CD4-positive, alpha-beta T cell treated with Interleukin-21 for 1 hour (primary cell): ENCODE data around the gene MOSPD2.

Experiments used
- DNase-seq: peaks from one replicate; pipeline ENCODE4 v3.0.0-alpha.2; 2020

The MOSPD2 gene

GRCh38 chrX:14916017-14916674 lies 42.9 kb downstream of the MOSPD2 start:
- DNase-seq: no peak

- DNase-seq: no peak
Measured at GRCh38 chrX:14919407-14919806, 46.2 kb downstream of the MOSPD2 start.

- DNase-seq: no peak
Measured at GRCh38 chrX:14920196-14920595, 47.0 kb downstream of the MOSPD2 start.

- no peak for DNase-seq
Measured at GRCh38 chrX:14922437-14922836, 49.2 kb downstream of the MOSPD2 start.

- no peak for DNase-seq
Measured at GRCh38 chrX:14923761-14924160, 50.5 kb downstream of the MOSPD2 start.

GRCh38 chrX:14926471-14926870 lies 53.2 kb downstream of the MOSPD2 start:
- no peak for DNase-seq

GRCh38 chrX:14927401-14927800 lies 54.2 kb downstream of the MOSPD2 start:
- DNase-seq: no peak

- no peak for DNase-seq
Measured at GRCh38 chrX:14930663-14931062, 57.4 kb downstream of the MOSPD2 start.

GRCh38 chrX:14932136-14932535 lies 58.9 kb downstream of the MOSPD2 start:
- no peak for DNase-seq

- DNase-seq: no peak
Measured at GRCh38 chrX:14934423-14934822, 61.2 kb downstream of the MOSPD2 start.

GRCh38 chrX:14936561-14936960 lies 63.3 kb downstream of the MOSPD2 start:
- no peak for DNase-seq

GRCh38 chrX:14939644-14940043 lies 66.4 kb downstream of the MOSPD2 start:
- no peak for DNase-seq

- DNase-seq: no peak
Measured at GRCh38 chrX:14941301-14941700, 68.1 kb downstream of the MOSPD2 start.

GRCh38 chrX:14942341-14942740 lies 69.1 kb downstream of the MOSPD2 start:
- DNase-seq: no peak

- no peak for DNase-seq
Measured at GRCh38 chrX:14943962-14944361, 70.7 kb downstream of the MOSPD2 start.

- no peak for DNase-seq
Measured at GRCh38 chrX:14946606-14947155, 73.5 kb downstream of the MOSPD2 start.

GRCh38 chrX:14948691-14949090 lies 75.5 kb downstream of the MOSPD2 start:
- no peak for DNase-seq

- DNase-seq: no peak
Measured at GRCh38 chrX:14956813-14957582, 83.8 kb downstream of the MOSPD2 start.

- no peak for DNase-seq
Measured at GRCh38 chrX:14963447-14964236, 90.4 kb downstream of the MOSPD2 start.

GRCh38 chrX:14964500-14964899 lies 91.3 kb downstream of the MOSPD2 start:
- DNase-seq: no peak
